ENCODE data around the gene EXOSC6.
A peak's percentile ranks its signal among the peaks of the same experiment; 100 is the strongest.
"Not testable (repeated sequence)": the region's sequence is repeated elsewhere in the genome, so short reads cannot be mapped to it uniquely, and the experiment has no call there.

Gene EXOSC6

DNA sequence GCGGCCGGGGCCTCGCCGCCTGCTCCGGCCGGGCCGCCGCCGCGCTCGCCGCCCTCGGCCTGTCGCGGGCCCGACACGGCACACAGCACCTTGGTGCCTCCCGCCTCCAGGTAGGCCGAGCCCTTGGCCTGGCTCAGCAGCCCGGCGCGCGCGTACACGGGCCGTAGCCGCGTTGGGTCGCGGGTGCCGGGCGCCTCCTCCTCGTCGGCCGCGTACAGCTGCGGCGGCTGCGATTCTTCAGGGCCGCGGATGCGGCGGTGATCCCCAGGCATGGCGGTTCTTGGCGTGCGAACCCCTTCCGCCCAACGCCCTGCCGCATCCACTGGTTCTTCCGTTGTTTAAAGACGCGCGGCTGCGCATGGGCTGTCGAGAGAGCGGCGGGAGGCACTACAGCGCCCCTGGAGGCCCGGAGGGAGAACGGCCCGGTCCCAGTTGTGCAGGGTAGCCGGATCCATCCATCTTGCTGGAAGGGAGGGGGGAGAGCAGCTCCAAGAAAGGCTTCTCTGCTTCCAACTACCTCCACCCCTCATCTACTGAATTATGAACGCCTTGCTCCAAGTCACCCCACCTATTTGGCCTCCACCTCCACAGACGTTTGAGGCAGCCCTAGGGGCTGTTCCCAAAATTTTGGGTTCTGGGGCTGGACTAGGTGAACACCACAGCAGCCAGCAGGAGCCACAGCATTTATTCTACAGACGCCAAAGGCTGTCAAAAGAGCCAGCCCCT is at the start of gene EXOSC6:
TSS of gene EXOSC6 (minus strand) at position 312 of the 726 bp plus-strand sequence. CDS start at position 272, 40 bp downstream.
- peak within 1 kb of the TSS; percentile 85 for H3K27ac Mint-ChIP-seq
- ATAC-seq (peak; percentile 91), DNase-seq (ENCODE audit: low spot score in 2 of 2) (peak; percentile 86 to 96)
- peaks cover 16% of the 10 kb centered on the region for H3K4me1 Mint-ChIP-seq
- peak within 1 kb of the TSS; percentile 82 for H3K4me3 Mint-ChIP-seq
- peaks cover 90% of the 10 kb centered on the region for H3K36me3 Mint-ChIP-seq
- H3K9me3 Mint-ChIP-seq: no peaks in the 10 kb centered on the region

DNA sequence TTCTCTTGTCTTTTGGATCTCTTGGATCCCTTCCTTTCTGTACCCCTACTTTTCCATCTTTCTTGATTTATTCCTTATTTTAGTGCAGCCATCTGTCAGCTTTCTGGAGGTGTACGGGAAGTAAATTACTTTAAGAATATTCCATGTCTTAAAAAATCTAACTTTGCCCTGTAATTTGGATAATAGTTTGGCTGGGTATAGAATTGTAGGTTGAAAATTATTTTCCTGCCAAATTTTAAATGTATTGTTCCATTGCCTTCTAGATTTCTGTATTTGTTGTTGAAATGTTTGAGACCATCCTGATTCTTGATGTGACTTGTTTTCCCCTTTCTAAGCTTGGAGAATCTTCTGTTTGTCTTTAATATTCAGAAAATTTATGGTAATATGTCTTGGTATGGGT is 49.4 kb upstream of the EXOSC6 start:
- peaks cover 54% of the 10 kb centered on the region for H3K36me3 Mint-ChIP-seq
- no peak for ATAC-seq
- peak overlapping the region; percentile 50 for H3K27ac Mint-ChIP-seq
- H3K4me3 Mint-ChIP-seq: peak overlapping the region; percentile 87
- DNase-seq (ENCODE audit: low spot score in 2 of 2): no peak
- peaks cover 10% of the 10 kb centered on the region for H3K9me3 Mint-ChIP-seq
- peaks cover 47% of the 10 kb centered on the region for H3K4me1 Mint-ChIP-seq

DNA sequence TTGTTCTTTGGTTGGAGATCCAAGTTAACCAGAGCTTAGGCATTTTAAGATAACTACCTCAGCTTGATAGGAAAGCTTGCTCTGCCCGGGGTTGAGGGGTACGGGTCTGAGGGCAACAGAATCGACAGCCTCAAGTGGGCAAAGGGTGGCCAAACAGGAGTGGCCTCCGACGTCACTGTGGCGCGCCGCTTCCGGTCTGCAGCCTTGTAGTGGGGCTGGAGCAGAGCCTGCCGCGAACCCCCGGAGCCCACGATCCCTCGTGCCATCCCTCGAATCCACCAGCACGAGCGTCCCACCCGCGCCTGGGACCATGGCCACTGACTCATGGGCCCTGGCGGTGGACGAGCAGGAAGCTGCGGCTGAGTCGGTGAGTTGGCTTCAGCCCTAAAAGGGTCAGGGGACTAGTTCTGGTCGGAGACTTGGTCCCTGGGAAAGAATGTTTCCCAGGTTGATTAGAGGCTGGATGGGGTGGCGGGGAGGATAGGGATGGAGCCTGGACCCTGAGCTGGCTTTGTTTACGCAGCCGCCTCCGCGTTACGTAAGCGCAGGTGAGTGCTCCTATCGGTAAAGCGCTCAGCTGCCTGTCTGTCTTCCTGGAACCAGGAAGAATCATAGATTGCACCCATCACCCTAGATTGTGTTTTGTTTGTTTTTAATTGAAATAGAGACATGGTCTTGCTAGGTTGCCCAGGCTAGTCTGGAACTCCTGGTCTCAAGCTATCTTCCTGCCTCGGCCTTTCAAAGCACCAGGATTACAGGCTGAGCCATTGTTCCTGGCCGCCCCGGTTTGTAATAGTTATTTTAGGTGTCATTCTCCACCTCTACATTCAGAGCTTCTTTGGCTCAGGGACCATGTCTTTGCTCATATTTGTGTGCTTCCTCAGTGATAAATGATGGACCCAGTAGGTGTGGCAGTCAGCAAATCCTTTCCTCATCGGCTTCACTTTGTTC is 47.5 kb upstream of the EXOSC6 start, which contains the start of gene DDX19B:
TSS of gene DDX19B (plus strand) at position 199 of the 951 bp plus-strand sequence. CDS start at position 311, 112 bp downstream.
- peak; percentile 91 for ATAC-seq
- peak; percentile 40 to 79 for DNase-seq (ENCODE audit: low spot score in 2 of 2)
- H3K9me3 Mint-ChIP-seq: peaks cover 10% of the 10 kb centered on the region
- H3K4me1 Mint-ChIP-seq: peaks cover 38% of the 10 kb centered on the region
- peak within 1 kb of the TSS; percentile 96 for H3K27ac Mint-ChIP-seq
- peaks cover 46% of the 10 kb centered on the region for H3K36me3 Mint-ChIP-seq
- peak within 1 kb of the TSS; percentile 87 for H3K4me3 Mint-ChIP-seq

DNA sequence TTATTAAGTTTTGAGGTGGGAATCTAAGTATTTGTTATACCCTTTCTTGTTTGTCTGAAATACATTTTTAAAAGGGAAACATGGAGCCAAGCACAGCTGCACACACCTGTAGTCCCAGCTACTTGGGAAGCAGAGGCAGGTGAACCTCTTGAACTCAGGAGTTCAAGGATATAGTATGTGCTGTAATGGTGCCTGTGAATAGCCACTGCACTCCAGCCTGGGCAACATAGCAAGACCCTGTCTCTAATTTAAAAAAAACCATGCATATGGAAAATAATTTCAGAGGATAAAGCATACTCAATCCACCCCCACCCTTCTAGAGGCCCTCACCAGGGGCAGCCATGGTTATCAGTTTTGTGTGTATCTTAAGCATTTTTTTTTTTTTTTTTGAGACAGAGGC is 43.9 kb upstream of the EXOSC6 start:
- DNase-seq (ENCODE audit: low spot score in 2 of 2) (no peak), ATAC-seq (no peak)
- Mint-ChIP-seq H3K27ac (no peak overlapping the region), H3K4me3 (no peak overlapping the region), H3K9me3 (no peaks in the 10 kb centered on the region), H3K4me1 (peaks cover 19% of the 10 kb centered on the region), H3K36me3 (peaks cover 13% of the 10 kb centered on the region)

GRCh38 chr16:70294385-70295025 is 42.8 kb upstream of the EXOSC6 start:
- Mint-ChIP-seq H3K27ac (no peak overlapping the region), H3K36me3 (peaks cover 10% of the 10 kb centered on the region), H3K9me3 (no peaks in the 10 kb centered on the region), H3K4me3 (no peak overlapping the region), H3K4me1 (peaks cover 8% of the 10 kb centered on the region)
- no peak for DNase-seq (ENCODE audit: low spot score in 2 of 2)
- no peak for ATAC-seq

DNA sequence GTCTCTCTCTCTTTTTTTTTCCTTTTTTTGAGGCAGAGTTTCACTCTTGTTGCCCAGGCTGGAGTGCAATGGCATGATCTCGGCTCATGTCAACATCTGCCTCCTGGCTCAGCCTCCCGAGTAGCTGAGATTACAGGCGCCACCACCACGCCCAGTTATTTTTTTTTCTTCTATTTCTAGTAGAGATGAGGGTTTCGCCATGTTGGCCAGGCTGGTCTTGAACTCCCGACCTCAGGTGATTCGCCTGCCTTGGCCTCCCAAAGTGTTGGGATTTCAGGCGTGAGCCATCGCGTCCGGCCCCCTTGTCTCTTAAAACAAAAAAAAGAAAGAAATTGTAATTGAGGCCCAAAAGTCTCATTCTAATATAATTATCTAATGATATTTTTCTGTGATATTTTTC is 40.4 kb upstream of the EXOSC6 start:
- H3K9me3 Mint-ChIP-seq; ATAC-seq; H3K4me3 Mint-ChIP-seq; H3K4me1 Mint-ChIP-seq; H3K27ac Mint-ChIP-seq; DNase-seq (ENCODE audit: low spot score in 2 of 2): not testable (repeated sequence)
- H3K36me3 Mint-ChIP-seq: peaks cover 21% of the 10 kb centered on the region

DNA sequence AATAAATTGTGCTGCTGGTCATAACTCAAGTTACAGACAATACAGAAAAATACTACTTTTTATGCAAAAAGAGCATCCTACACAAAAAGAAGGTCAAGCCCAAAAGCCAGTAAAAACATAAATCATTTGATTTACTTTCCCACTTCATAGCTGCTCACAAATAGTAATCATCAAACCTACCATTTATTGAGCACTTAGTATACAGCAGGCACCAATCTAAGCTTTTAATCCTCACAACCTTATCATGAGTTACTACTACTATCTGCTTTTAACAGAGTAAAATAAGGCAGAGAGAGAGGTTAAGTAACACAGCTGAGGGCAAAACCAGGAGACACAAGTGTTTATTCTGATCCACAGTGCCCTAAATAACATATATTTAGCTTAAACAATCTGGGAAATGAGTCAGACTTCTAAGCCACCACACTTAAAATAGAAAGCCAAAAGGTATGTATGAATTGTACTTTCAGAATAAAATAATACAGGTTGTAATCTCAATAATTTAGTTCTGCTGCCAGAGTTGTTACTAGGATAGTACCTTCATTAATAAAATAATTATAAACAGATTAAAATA is 39.3 kb upstream of the EXOSC6 start:
- H3K4me1 Mint-ChIP-seq: peaks cover 7% of the 10 kb centered on the region
- no peak overlapping the region for H3K27ac Mint-ChIP-seq
- H3K9me3 Mint-ChIP-seq: no peaks in the 10 kb centered on the region
- H3K36me3 Mint-ChIP-seq: peaks cover 30% of the 10 kb centered on the region
- H3K4me3 Mint-ChIP-seq: no peak overlapping the region
- DNase-seq (ENCODE audit: low spot score in 2 of 2): no peak
- no peak for ATAC-seq

DNA sequence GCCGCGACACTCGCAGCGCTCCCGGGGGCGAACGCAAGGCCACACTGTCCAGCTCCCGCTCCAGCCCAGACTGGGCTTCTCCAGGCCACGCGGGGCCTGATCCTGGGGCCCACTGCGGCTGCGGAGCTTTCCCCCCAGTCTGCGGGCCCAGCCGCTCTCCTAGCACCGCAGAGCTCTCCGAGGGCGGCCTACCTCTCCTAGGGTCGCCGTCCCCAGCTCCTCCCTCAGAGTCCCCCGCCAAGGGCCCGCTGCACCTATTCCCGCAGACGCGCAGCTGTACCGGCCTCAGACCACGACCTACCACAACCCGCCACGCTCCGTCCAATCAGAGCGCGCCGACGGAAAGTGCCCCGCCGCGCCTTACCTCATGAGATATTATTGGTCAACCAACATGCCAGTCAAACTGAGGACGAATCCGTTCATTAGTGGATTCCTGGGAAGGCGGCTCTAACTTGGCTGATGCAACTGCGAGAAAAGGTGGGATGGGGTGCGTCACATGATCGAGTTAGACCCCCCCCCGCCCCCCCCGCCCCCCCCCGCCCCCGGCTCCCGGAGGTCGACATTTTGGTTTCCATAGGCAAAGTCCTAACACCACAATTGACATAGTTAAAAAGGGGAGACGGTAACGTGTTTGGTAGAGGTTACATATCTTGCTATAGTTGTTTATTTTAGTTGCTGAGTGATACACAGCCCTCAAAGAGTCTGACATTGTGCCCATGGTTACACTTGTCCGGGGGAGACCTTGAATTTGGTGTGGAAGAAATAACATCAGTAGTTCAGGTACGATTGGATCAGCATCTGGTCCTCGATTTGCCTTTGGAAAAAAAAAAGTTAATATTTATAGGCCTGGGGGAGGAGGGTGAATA is 37.7 kb upstream of the EXOSC6 start, which contains the start of gene AARS1:
TSS of gene AARS1 (minus strand) at position 278 of the 866 bp plus-strand sequence. CDS start 6,743 bp downstream, outside the sequence.
- peaks cover 7% of the 10 kb centered on the region for H3K4me1 Mint-ChIP-seq
- ATAC-seq: peak; percentile 99
- peaks cover 46% of the 10 kb centered on the region for H3K36me3 Mint-ChIP-seq
- H3K27ac Mint-ChIP-seq: peak within 1 kb of the TSS; percentile 99
- H3K4me3 Mint-ChIP-seq: peak within 1 kb of the TSS; percentile 96
- no peaks in the 10 kb centered on the region for H3K9me3 Mint-ChIP-seq
- DNase-seq (ENCODE audit: low spot score in 2 of 2): peak; percentile 84 to 97

GRCh38 chr16:70287304-70287971 is 35.7 kb upstream of the EXOSC6 start:
- ATAC-seq; DNase-seq (ENCODE audit: low spot score in 2 of 2); H3K9me3 Mint-ChIP-seq: not testable (repeated sequence)
- peak overlapping the region; percentile 96 for H3K4me3 Mint-ChIP-seq
- H3K4me1 Mint-ChIP-seq: peaks cover 18% of the 10 kb centered on the region
- peak overlapping the region; percentile 99 for H3K27ac Mint-ChIP-seq
- H3K36me3 Mint-ChIP-seq: peaks cover 66% of the 10 kb centered on the region

- no peak overlapping the region for H3K4me3 Mint-ChIP-seq
- no peaks in the 10 kb centered on the region for H3K4me1 Mint-ChIP-seq
- DNase-seq (ENCODE audit: low spot score in 2 of 2) (no peak), ATAC-seq (no peak)
- H3K36me3 Mint-ChIP-seq: peaks cover 100% of the 10 kb centered on the region
- H3K9me3 Mint-ChIP-seq: no peaks in the 10 kb centered on the region
- no peak overlapping the region for H3K27ac Mint-ChIP-seq
These were observed 24.7 kb upstream of the EXOSC6 start for GRCh38 chr16:70276392-70276791.

DNA sequence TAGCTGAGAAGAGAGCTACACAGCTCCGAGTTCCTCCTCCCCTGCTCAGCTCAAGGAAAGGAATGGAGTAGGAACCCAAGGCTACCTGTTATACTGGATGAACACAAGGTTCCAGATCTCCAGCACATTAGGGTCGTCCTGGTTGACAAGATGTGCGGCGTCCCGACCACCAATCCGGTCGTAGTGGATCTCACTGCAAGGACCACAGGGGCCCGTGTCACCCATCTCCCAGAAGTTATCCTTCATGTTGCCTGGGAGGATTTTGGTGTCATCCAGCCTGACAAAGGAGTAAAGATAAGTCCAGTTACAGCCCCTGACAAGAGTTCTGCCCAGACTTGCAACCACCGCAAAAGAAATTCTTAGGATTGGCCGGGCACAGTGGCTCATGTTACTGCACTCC is 20.0 kb upstream of the EXOSC6 start:
- H3K27ac Mint-ChIP-seq: no peak overlapping the region
- no peaks in the 10 kb centered on the region for H3K4me1 Mint-ChIP-seq
- ATAC-seq (no peak), DNase-seq (ENCODE audit: low spot score in 2 of 2) (no peak)
- H3K36me3 Mint-ChIP-seq: peaks cover 100% of the 10 kb centered on the region
- no peak overlapping the region for H3K4me3 Mint-ChIP-seq
- H3K9me3 Mint-ChIP-seq: no peaks in the 10 kb centered on the region

DNA sequence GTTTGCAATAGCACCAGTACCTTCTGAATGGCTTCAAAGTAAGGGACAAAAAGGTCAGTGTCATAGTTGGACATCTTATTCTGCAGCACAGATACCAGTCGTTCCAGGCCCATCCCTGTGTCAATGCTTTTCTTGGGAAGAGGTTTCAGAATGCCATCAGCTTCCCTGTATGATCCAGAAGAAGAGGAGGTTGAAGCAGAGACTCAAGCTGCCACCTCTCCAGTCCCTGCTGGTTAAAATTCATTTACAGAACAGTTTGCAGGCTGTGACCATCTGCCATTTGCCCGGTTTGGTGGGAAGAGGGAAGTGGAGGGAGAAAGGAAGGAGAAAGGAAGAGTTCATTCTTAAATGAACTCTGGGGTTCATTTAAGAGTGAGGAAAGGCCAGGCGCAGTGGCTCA is 18.4 kb upstream of the EXOSC6 start:
- DNase-seq (ENCODE audit: low spot score in 2 of 2): no peak
- H3K9me3 Mint-ChIP-seq: no peaks in the 10 kb centered on the region
- peaks cover 100% of the 10 kb centered on the region for H3K36me3 Mint-ChIP-seq
- H3K4me1 Mint-ChIP-seq: no peaks in the 10 kb centered on the region
- no peak overlapping the region for H3K4me3 Mint-ChIP-seq
- H3K27ac Mint-ChIP-seq: no peak overlapping the region
- no peak for ATAC-seq

DNA sequence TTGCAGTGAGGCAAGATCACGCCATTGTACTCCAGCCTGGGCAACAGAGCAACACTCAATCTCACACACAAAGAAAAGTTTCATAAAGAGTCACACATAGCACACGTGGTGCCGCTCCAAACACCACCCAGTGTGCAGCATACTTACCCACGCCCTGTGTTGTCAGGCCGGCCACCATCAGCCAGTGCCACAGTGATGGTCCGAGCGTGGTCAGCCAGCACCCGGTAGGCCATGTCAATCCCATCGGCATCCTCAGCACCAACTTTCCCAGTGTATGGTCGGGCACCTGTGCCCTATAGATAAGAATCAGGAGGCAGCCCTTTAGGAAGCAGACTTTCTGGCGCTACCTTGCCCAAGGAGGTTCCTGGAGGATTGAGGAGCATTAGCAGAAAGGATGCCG is 17.7 kb upstream of the EXOSC6 start:
- H3K4me3 Mint-ChIP-seq: no peak overlapping the region
- H3K36me3 Mint-ChIP-seq: peaks cover 100% of the 10 kb centered on the region
- no peaks in the 10 kb centered on the region for H3K9me3 Mint-ChIP-seq
- no peak overlapping the region for H3K27ac Mint-ChIP-seq
- no peak for DNase-seq (ENCODE audit: low spot score in 2 of 2)
- ATAC-seq: no peak
- no peaks in the 10 kb centered on the region for H3K4me1 Mint-ChIP-seq

Measured in stimulated activated effector memory CD8-positive, alpha-beta T cell treated with anti-CD3 and anti-CD28 coated beads, Interleukin-12 subunit alpha, Interleukin-12 subunit beta, amount 100 ng/mL, for 72 hours (primary cell).